Mesothelial cell of epicardium (in vitro differentiated cells): ENCODE data around the gene NTM. TPM values are rescaled to one million over a fixed set of nuclear protein-coding genes. Genes with fewer than 3 reads are reported as not detected.

Experiments used
- DNase-seq, 2 experiments: peaks; one replicate each; pipeline ENCODE4 v3.0.0; 2021; ENCODE audit warnings: low spot score in 2 of 2; ENCODE audit not compliant: unreplicated experiment in 2 of 2
- H3K27ac Mint-ChIP-seq: 2 replicates; pipeline ENCODE4 v1.8.0; 2021; ENCODE audit warnings: mixed read lengths
- H3K27me3 Mint-ChIP-seq: 2 replicates; pipeline ENCODE4 v1.8.0; 2021; ENCODE audit warnings: low read depth, mixed read lengths
- H3K36me3 Mint-ChIP-seq: 2 replicates; pipeline ENCODE4 v1.8.0; 2021; ENCODE audit warnings: mixed read lengths
- H3K4me1 Mint-ChIP-seq: 2 replicates; pipeline ENCODE4 v1.8.0; 2021; ENCODE audit warnings: mixed read lengths
- H3K4me3 Mint-ChIP-seq: 2 replicates; pipeline ENCODE4 v1.8.0; 2021; ENCODE audit warnings: mild to moderate bottlenecking, moderate library complexity, mixed read lengths
- H3K9me3 Mint-ChIP-seq: 2 replicates; pipeline ENCODE4 v1.8.0; 2021; ENCODE audit warnings: mixed read lengths
- CTCF ChIP-seq: fragments of 200-600 bp; sonication (generic); IDR thresholded peaks from one replicate; pipeline ENCODE4 v1.5.0; 2021; ENCODE audit warnings: antibody characterized with exemption; ENCODE audit not compliant: unreplicated experiment
- total RNA-seq: library from RNA; stranded (reverse); gene quantifications from 3 replicates; pipeline ENCODE4 v1.2.1, GENCODE V29; 2021

NTM gene
- total RNA-seq, 1 donor from 2014 or later: 3.9 TPM

GRCh38 chr11:131745405-131745804 is 375.0 kb downstream of the NTM start:
- TF ChIP-seq CTCF: no peak
- Mint-ChIP-seq H3K4me1 (no peaks in the 10 kb centered on the region), H3K27me3 (peaks cover 80% of the 10 kb centered on the region), H3K36me3 (no peaks in the 10 kb centered on the region), H3K9me3 (no peaks in the 10 kb centered on the region), H3K27ac (no peak overlapping the region), H3K4me3 (no peak overlapping the region)
- no peak for DNase-seq

- no peak for TF ChIP-seq CTCF
- Mint-ChIP-seq H3K9me3 (no peaks in the 10 kb centered on the region), H3K4me1 (no peaks in the 10 kb centered on the region), H3K36me3 (no peaks in the 10 kb centered on the region), H3K4me3 (no peak overlapping the region), H3K27ac (no peak overlapping the region), H3K27me3 (peaks cover 78% of the 10 kb centered on the region)
- no peak for DNase-seq
Observed at GRCh38 chr11:131746201-131746600, 375.8 kb downstream of the NTM start.

- Mint-ChIP-seq H3K27ac (no peak overlapping the region), H3K36me3 (no peaks in the 10 kb centered on the region), H3K27me3 (peaks cover 68% of the 10 kb centered on the region), H3K9me3 (peaks cover 4% of the 10 kb centered on the region), H3K4me1 (no peaks in the 10 kb centered on the region), H3K4me3 (no peak overlapping the region)
- DNase-seq: peak; percentile 36 to 81
- TF ChIP-seq CTCF: peak; percentile 84
Observed at GRCh38 chr11:131748151-131749050, 378.0 kb downstream of the NTM start.

GRCh38 chr11:131749101-131749500 is 378.7 kb downstream of the NTM start:
- Mint-ChIP-seq H3K36me3 (no peaks in the 10 kb centered on the region), H3K9me3 (peaks cover 4% of the 10 kb centered on the region), H3K4me1 (no peaks in the 10 kb centered on the region), H3K4me3 (no peak overlapping the region), H3K27ac (no peak overlapping the region), H3K27me3 (peaks cover 61% of the 10 kb centered on the region)
- no peak for TF ChIP-seq CTCF
- no peak for DNase-seq

- Mint-ChIP-seq H3K27me3 (peaks cover 54% of the 10 kb centered on the region), H3K4me3 (no peak overlapping the region), H3K36me3 (no peaks in the 10 kb centered on the region), H3K4me1 (no peaks in the 10 kb centered on the region), H3K9me3 (peaks cover 4% of the 10 kb centered on the region), H3K27ac (no peak overlapping the region)
- DNase-seq: no peak
- no peak for TF ChIP-seq CTCF
Observed at GRCh38 chr11:131750152-131750551, 379.7 kb downstream of the NTM start.
